GM20000 (cell line): Measurements from ENCODE around the gene ABHD12.
"Not testable (repeated sequence)": the region's sequence is repeated elsewhere in the genome, so short reads cannot be mapped to it uniquely, and the experiment has no call there.

Experiments used
- DNase-seq: peaks from one replicate; pipeline ENCODE4 v3.0.0; 2012; ENCODE audit warnings: low spot score
- CTCF ChIP-seq: IDR thresholded peaks from 2 replicates; pipeline ENCODE4 v1.5.1; 2012; ENCODE audit warnings: mild to moderate bottlenecking, control low read depth; ENCODE audit errors: extremely low read depth, missing control alignments

The ABHD12 gene

DNA sequence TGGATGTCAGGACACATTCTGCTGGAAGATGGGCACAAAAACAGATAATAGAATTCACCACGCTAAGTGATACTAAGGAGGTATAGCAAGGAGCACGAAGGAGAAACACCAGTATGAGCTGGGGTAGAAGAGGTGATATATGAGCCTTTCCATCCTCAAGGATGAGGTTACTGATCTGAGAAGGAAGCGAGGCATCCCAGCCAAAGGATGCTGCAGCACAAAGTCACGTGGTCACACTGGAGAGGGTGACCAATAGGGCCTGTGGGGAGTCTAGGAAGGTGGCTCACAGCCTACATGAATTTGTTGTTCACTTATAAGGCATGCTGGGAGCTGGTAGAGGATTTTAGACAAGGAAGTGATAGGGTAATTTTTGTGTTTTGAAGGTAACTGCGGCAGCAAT lies 18.3 kb upstream of the ABHD12 start:
- TF ChIP-seq CTCF, result no peak
- DNase-seq, result no peak

DNA sequence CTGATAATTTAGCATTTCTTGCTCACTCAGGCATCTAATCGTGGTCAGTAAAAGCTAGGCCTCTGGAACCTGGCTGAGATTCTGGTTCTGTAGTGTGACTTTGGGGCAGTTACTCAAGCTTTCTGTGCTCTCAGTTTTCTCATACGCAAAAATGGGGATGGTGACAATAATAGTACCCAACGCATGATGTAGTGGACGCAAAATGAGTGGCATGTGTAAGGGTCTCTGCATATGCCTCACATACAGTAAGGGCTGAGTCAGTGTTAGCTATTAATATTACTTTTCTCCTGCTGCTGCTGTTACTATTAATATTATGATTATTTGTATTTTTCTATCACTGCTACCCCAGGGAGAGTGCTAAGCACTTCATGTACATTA lies 17.5 kb upstream of the ABHD12 start:
- DNase-seq, result no peak
- no peak for TF ChIP-seq CTCF

DNA sequence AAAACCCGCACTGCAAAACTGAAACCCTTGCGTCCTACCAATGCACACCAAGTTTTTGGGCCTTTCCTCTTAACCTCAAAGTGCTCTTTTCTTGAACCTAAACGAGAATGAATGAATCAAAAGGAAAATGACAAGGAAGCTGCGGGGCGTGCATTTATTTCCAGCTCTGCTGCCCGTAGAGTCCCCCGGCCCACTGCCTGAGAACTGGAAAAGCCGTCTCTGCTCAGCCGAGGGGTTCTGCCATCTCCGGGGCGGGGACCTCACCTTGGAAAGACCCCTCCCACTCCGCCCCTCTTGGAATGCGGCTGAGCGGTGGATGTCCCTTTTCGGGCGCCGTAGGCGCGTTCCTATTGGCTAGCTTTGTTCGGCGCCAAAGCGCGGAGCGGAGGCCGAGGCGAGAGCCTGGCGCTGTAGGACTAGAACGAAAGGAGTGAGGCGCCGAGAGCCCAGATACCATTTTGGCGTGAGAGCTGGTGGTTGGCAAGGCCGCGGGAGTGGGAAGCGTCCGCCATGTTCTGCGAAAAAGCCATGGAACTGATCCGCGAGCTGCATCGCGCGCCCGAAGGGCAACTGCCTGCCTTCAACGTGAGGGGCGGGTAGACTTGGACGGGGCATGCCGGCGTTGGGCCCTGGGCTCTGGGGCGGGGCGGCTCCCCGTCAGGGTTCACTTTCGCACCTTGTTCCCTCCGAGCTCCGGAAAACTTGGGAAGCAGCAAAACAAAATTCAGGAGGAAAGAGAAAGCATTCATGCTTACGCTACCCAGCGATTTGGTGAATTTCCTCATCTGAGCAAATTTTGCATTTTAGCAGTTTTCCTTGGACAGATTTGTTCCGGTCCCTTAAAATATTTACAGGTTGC lies 16.9 kb upstream of the ABHD12 start, which contains the start of gene GINS1:
Gene GINS1, plus strand, starts transcription at position 363 of the 859 bp plus-strand sequence. Its CDS starts 148 bp downstream, at position 511.
- TF ChIP-seq CTCF, result no peak
- DNase-seq, result peak; percentile 84

DNA sequence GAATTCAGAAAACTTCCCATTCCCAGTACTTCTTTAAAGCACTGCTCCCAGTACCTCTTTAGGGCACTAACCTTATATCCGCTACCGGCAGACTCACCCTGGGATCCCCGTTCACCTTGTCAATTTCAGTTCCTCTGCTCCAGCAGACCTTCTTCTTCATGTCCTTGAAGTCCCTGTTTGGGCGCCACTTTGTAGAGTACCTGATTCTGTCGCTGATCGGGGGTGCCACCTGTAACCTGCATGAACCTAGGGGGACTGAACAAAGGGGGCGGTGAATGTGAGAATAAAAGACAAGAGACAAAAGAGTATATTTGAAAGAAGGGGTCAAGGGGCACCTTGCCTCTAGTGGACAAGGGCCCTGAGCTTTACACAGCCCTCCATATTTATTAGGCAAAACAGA lies 11.9 kb upstream of the ABHD12 start:
- DNase-seq, result no peak
- TF ChIP-seq CTCF, result no peak

GRCh38 chr20:25400291-25400732 lies 9.7 kb upstream of the ABHD12 start:
- not testable (repeated sequence) for DNase-seq

GRCh38 chr20:25399037-25399430 lies 8.4 kb upstream of the ABHD12 start:
- peak; percentile 18 for TF ChIP-seq CTCF
- peak; percentile 52 for DNase-seq

DNA sequence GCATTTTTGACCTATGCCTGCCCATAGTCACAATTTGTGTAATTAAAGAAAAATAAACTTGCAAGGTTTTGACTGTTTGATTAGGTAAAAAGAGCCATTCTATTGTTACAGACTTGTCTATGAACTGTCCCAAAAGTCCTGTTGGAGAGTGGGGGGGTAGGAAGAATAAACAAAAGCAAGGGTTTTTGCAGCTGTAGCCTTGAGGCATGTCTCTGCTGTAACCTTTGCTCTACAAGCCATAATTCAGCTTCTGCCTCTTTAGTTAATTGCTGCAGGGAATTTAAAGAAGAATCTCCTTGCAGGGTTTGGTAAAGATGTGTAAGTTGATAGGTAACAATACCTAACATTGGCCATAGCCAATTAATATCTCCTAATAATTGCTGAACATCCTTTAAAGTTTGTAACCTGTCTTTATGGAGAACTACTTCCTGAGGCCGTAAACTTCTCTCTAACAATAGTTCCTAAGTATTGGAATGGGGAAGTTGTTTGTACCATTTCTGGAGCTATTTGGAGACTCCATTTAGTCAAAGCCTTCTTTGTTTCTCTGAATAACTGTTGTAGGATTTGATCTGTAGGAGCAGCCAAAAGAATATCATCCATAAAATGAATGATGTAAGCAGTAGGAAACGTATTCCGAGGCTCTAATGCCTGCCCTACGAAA lies 7.9 kb upstream of the ABHD12 start:
- DNase-seq, result no peak
- TF ChIP-seq CTCF, result no peak

- no peak for TF ChIP-seq CTCF
- DNase-seq, result no peak
Observed at GRCh38 chr20:25397821-25398220, 7.2 kb upstream of the ABHD12 start.
